HG03175 (cell line): Measurements from ENCODE around the gene CES4A.
"Not testable (repeated sequence)": the region's sequence is repeated elsewhere in the genome, so short reads cannot be mapped to it uniquely, and the experiment has no call there.

Source experiments
- ATAC-seq: cut with Tn5 transposase; IDR thresholded peaks from one replicate; pipeline ENCODE4 v1.9.1; 2021; ENCODE audit warnings: mild to moderate bottlenecking, moderate library complexity; ENCODE audit not compliant: unreplicated experiment

CES4A gene

GRCh38 chr16:66988197-66988788 is at the start of gene CES4A:
Gene CES4A, plus strand, starts transcription at chr16:66988589. Its CDS starts 184 bp downstream, at chr16:66988773.
- ATAC-seq = no peak

GRCh38 chr16:66939366-66939765 is 49.0 kb upstream of the CES4A start:
- no peak for ATAC-seq

- no peak for ATAC-seq
Observed at GRCh38 chr16:66940236-66940635, 48.2 kb upstream of the CES4A start.

- ATAC-seq = no peak
Observed at GRCh38 chr16:66942981-66943380, 45.4 kb upstream of the CES4A start.

- ATAC-seq = no peak
Observed at GRCh38 chr16:66943426-66944053, 44.8 kb upstream of the CES4A start.

- no peak for ATAC-seq
Observed at GRCh38 chr16:66944054-66944441, 44.3 kb upstream of the CES4A start.

- not testable (repeated sequence) for ATAC-seq
Observed at GRCh38 chr16:66944971-66945370, 43.4 kb upstream of the CES4A start.

- no peak for ATAC-seq
Observed at GRCh38 chr16:66945939-66946338, 42.5 kb upstream of the CES4A start.

- no peak for ATAC-seq
Observed at GRCh38 chr16:66946541-66946940, 41.8 kb upstream of the CES4A start.

- no peak for ATAC-seq
Observed at GRCh38 chr16:66946974-66947301, 41.5 kb upstream of the CES4A start.

GRCh38 chr16:66947302-66948065 is 40.9 kb upstream of the CES4A start:
- ATAC-seq = peak; percentile 71

- ATAC-seq = peak; percentile 4
Observed at GRCh38 chr16:66948134-66948836, 40.1 kb upstream of the CES4A start.

GRCh38 chr16:66948837-66949225 is 39.6 kb upstream of the CES4A start:
- no peak for ATAC-seq

GRCh38 chr16:66949472-66949871 is 38.9 kb upstream of the CES4A start:
- ATAC-seq = no peak

- no peak for ATAC-seq
Observed at GRCh38 chr16:66950437-66950836, 38.0 kb upstream of the CES4A start.

- no peak for ATAC-seq
Observed at GRCh38 chr16:66950971-66951790, 37.2 kb upstream of the CES4A start.

- no peak for ATAC-seq
Observed at GRCh38 chr16:66952430-66953110, 35.8 kb upstream of the CES4A start.

GRCh38 chr16:66953462-66954096 is 34.8 kb upstream of the CES4A start:
- no peak for ATAC-seq

- ATAC-seq = no peak
Observed at GRCh38 chr16:66954097-66954659, 34.2 kb upstream of the CES4A start.
